ENCODE measurements around the gene SLC9C1.

The SLC9C1 gene

GRCh38 chr3:112307557-112307956, 13.5 kb upstream of the SLC9C1 start:
- no peak for DNase-seq

GRCh38 chr3:112306825-112307224, 12.8 kb upstream of the SLC9C1 start:
- DNase-seq = no peak

GRCh38 chr3:112304611-112305010, 10.6 kb upstream of the SLC9C1 start:
- DNase-seq = no peak

- DNase-seq = peak in 15 of 58 donors; percentile 15 to 62 (median 34)
Observed at GRCh38 chr3:112303764-112304325, 9.8 kb upstream of the SLC9C1 start.

- DNase-seq = no peak
Observed at GRCh38 chr3:112302881-112303763, 9.1 kb upstream of the SLC9C1 start.

GRCh38 chr3:112302150-112302830, 8.3 kb upstream of the SLC9C1 start:
- DNase-seq = no peak

GRCh38 chr3:112298781-112299180, 4.8 kb upstream of the SLC9C1 start:
- no peak for DNase-seq

GRCh38 chr3:112297714-112298113, 3.7 kb upstream of the SLC9C1 start:
- no peak for DNase-seq

GRCh38 chr3:112289011-112289410, 5.0 kb downstream of the SLC9C1 start:
- no peak for DNase-seq

GRCh38 chr3:112280266-112280665, 13.8 kb downstream of the SLC9C1 start:
- DNase-seq = no peak

- no peak for DNase-seq
Observed at GRCh38 chr3:112273536-112273935, 20.5 kb downstream of the SLC9C1 start.

GRCh38 chr3:112261742-112262141, 32.3 kb downstream of the SLC9C1 start:
- DNase-seq = no peak

GRCh38 chr3:112260563-112260962, 33.5 kb downstream of the SLC9C1 start:
- DNase-seq = no peak

- DNase-seq = no peak
Observed at GRCh38 chr3:112253301-112253971, 40.6 kb downstream of the SLC9C1 start.

GRCh38 chr3:112247900-112248299, 46.1 kb downstream of the SLC9C1 start:
- no peak for DNase-seq

GRCh38 chr3:112247350-112247749, 46.7 kb downstream of the SLC9C1 start:
- DNase-seq = no peak

GRCh38 chr3:112233083-112233482, 60.9 kb downstream of the SLC9C1 start:
- no peak for DNase-seq

- no peak for DNase-seq
Observed at GRCh38 chr3:112231727-112232126, 62.3 kb downstream of the SLC9C1 start.

- no peak for DNase-seq
Observed at GRCh38 chr3:112230033-112230432, 64.0 kb downstream of the SLC9C1 start.

- no peak for DNase-seq
Observed at GRCh38 chr3:112228786-112229185, 65.2 kb downstream of the SLC9C1 start.

- no peak for DNase-seq
Observed at GRCh38 chr3:112200317-112200666, 93.7 kb downstream of the SLC9C1 start.

Measured in anterior cingulate cortex (tissue), 58 donors.